Measurements from ENCODE around the gene GULP1. TPM values are rescaled to one million over a fixed set of nuclear protein-coding genes. Genes with fewer than 3 reads are reported as not detected.
"Not testable (repeated sequence)": the region's sequence is repeated elsewhere in the genome, so short reads cannot be mapped to it uniquely, and the experiment has no call there.

GULP1 gene
- total RNA-seq, 1 donor from 2014 or later = 49.0 TPM

DNA sequence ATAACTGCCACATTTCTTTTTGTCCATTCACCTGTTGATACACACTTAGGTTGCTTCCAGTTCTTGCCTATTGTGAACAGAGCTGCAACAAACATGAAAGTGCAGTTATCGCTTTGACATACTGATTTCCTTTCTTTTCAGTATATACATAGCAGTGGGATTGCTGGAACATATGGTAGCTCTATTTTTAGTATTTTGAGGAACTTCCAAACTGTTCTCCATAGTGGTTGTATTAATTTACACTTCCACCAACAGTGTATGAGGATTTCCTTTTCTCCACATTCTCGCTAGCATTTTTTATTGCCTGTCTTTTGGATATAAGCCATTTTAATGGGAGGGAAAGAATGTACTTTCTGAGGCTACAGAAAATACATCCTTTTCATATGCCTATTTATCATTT is 167.4 kb downstream of the GULP1 start:
- H3K9me3 Mint-ChIP-seq = peaks cover 7% of the 10 kb centered on the region
- H3K27me3 Mint-ChIP-seq = no peaks in the 10 kb centered on the region
- no peak overlapping the region for H3K27ac Mint-ChIP-seq
- no peak for DNase-seq (ENCODE audit: extremely low spot score, unreplicated experiment)
- H3K4me1 Mint-ChIP-seq (ENCODE audit: unreplicated experiment) = no peaks in the 10 kb centered on the region
- peaks cover 27% of the 10 kb centered on the region for H3K36me3 Mint-ChIP-seq
- no peak overlapping the region for H3K4me3 Mint-ChIP-seq
- TF ChIP-seq, protein P1, sequence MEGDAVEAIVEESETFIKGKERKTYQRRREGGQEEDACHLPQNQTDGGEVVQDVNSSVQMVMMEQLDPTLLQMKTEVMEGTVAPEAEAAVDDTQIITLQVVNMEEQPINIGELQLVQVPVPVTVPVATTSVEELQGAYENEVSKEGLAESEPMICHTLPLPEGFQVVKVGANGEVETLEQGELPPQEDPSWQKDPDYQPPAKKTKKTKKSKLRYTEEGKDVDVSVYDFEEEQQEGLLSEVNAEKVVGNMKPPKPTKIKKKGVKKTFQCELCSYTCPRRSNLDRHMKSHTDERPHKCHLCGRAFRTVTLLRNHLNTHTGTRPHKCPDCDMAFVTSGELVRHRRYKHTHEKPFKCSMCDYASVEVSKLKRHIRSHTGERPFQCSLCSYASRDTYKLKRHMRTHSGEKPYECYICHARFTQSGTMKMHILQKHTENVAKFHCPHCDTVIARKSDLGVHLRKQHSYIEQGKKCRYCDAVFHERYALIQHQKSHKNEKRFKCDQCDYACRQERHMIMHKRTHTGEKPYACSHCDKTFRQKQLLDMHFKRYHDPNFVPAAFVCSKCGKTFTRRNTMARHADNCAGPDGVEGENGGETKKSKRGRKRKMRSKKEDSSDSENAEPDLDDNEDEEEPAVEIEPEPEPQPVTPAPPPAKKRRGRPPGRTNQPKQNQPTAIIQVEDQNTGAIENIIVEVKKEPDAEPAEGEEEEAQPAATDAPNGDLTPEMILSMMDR (conservative IDR thresholded peaks at IDR 0.05) = no peak

DNA sequence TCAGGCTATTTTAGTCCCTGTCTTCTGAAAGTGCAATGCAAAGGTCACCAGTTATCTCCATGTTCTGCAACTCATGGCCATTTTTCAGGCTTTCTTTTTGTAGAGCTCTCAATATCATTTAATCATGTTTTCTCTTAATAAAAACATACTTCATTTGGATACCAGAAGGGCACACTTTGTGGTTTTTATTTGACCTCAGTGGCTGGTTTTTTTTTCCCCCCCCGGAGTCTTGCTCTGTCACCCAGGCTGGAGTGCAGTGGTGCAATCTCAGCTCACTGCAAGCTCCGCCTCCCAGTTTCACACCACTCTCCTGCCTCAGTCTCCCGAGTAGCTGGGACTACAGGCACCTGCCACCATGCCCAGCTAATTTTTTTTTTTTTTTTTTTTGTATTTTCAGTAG is 174.4 kb downstream of the GULP1 start:
- not testable (repeated sequence) for DNase-seq (ENCODE audit: extremely low spot score, unreplicated experiment); H3K4me3 Mint-ChIP-seq; H3K4me1 Mint-ChIP-seq (ENCODE audit: unreplicated experiment); H3K27ac Mint-ChIP-seq; H3K27me3 Mint-ChIP-seq; H3K9me3 Mint-ChIP-seq
- H3K36me3 Mint-ChIP-seq = peaks cover 12% of the 10 kb centered on the region

DNA sequence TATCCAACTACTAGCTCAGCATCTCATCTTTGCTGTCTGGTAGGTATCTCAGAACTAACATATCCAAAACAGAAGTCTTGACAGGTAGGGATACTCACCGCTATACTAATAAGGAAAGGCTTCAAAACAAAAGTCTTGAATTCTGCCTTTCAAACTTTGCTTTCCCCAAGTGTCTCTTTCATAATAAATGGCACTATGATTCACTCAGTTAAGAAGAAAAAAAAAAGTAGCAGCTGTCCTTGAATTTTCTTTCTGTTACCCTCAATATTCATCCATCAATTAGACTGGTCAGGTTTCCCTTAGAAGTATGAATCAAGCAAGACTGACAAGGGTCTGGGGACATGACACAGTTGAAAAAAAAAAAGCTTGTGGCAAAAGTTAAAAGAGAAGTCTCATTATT is 175.1 kb downstream of the GULP1 start:
- H3K27me3 Mint-ChIP-seq = no peaks in the 10 kb centered on the region
- TF ChIP-seq, protein P1 (conservative IDR thresholded peaks at IDR 0.05) = no peak
- peaks cover 19% of the 10 kb centered on the region for H3K36me3 Mint-ChIP-seq
- peaks cover 7% of the 10 kb centered on the region for H3K9me3 Mint-ChIP-seq
- H3K27ac Mint-ChIP-seq = no peak overlapping the region
- H3K4me1 Mint-ChIP-seq (ENCODE audit: unreplicated experiment) = no peaks in the 10 kb centered on the region
- DNase-seq (ENCODE audit: extremely low spot score, unreplicated experiment) = no peak
- no peak overlapping the region for H3K4me3 Mint-ChIP-seq

DNA sequence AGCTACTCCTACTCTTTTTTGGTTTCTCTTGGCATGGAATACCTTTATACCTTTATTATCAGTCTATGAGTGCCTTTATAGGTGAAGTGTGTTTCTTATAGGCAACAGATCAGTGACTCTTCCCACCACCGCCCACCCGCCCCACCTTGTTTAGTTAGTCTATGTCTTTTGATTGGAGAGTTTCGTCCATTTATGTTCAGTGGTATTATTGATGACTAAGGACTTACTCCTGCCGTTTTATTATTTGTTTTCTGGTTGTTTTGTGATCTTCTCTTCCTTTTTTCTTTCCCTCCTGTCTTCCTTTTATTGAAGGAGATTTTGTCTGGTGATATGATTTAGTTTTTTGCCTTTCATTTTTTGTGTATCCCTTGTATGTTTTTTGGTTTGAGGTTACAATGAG is 179.5 kb downstream of the GULP1 start:
- peaks cover 7% of the 10 kb centered on the region for H3K9me3 Mint-ChIP-seq
- TF ChIP-seq, protein P1 (conservative IDR thresholded peaks at IDR 0.05) = no peak
- H3K27ac Mint-ChIP-seq = no peak overlapping the region
- no peak overlapping the region for H3K4me3 Mint-ChIP-seq
- DNase-seq (ENCODE audit: extremely low spot score, unreplicated experiment) = no peak
- peaks cover 14% of the 10 kb centered on the region for H3K36me3 Mint-ChIP-seq
- peaks cover 3% of the 10 kb centered on the region for H3K4me1 Mint-ChIP-seq (ENCODE audit: unreplicated experiment)
- no peaks in the 10 kb centered on the region for H3K27me3 Mint-ChIP-seq

DNA sequence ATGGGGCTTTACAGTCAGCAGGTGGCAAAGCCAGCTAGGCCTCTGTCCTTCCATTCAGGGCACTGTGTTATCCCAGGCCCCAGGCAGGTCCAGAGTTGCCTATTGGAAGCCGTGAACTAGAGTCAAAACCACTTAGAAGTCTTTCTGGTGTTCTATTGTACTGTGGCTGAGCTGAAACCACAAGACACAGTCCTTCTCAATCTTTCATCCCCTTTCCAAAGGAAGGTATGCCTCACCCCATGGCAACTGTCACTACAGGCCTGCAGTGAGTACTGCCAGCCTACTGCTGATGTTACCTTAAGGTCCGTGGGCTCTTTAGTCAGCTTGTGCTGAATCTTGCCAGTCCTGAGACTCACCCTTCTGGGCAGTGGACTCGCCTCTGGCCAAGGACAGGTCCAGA is 181.6 kb downstream of the GULP1 start:
- Mint-ChIP-seq H3K4me1 (ENCODE audit: unreplicated experiment) (peaks cover 10% of the 10 kb centered on the region), H3K9me3 (peaks cover 7% of the 10 kb centered on the region), H3K4me3 (no peak overlapping the region), H3K27me3 (no peaks in the 10 kb centered on the region), H3K27ac (no peak overlapping the region), H3K36me3 (peaks cover 14% of the 10 kb centered on the region)
- DNase-seq (ENCODE audit: extremely low spot score, unreplicated experiment) = no peak
- TF ChIP-seq, protein P1 (conservative IDR thresholded peaks at IDR 0.05) = no peak

DNA sequence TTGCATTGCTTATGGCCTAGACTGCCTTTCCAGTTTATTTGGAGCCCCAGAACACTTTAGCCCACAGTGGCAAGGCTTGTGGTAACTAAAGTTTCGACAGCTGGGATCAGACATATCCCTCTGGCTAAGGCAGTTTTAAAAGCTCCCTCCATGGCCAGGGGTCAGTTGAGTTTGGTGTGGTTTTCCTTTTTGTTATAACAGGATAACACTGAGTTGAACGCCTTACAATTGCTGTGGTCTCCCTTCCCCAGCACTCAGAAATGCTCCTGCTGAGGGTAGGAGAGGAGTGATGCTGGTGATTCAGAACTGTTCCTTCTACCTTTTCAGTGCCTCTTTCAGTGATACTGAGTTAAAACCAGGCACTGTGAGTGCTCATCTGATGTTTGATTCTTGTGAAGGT is 182.6 kb downstream of the GULP1 start:
- Mint-ChIP-seq H3K9me3 (peaks cover 7% of the 10 kb centered on the region), H3K27me3 (no peaks in the 10 kb centered on the region), H3K36me3 (peaks cover 19% of the 10 kb centered on the region), H3K4me3 (no peak overlapping the region), H3K27ac (no peak overlapping the region), H3K4me1 (ENCODE audit: unreplicated experiment) (peaks cover 17% of the 10 kb centered on the region)
- DNase-seq (ENCODE audit: extremely low spot score, unreplicated experiment) = no peak
- TF ChIP-seq, protein P1 (conservative IDR thresholded peaks at IDR 0.05) = no peak

All from type B pancreatic cell (in vitro differentiated cells).